HepG2 (cell line): ENCODE measurements around the gene NAA16. TPM values are rescaled to one million over a fixed set of nuclear protein-coding genes. Genes with fewer than 3 reads are reported as not detected.
A peak's percentile ranks its signal among the peaks of the same experiment; 100 is the strongest.

Source experiments
- CREB3 ChIP-seq: sonication (generic); formaldehyde crosslinking; IDR thresholded peaks from 2 replicates; pipeline ENCODE4 v1.5.0; 2020; ENCODE audit warnings: missing genetic modification reagents
- DBP ChIP-seq: sonication (generic); formaldehyde crosslinking; IDR thresholded peaks from 2 replicates; pipeline ENCODE4 v1.4.0; 2020; ENCODE audit warnings: missing genetic modification reagents; ENCODE audit errors: not compliant biosample characterization
- GRHL1 ChIP-seq: sonication (generic); formaldehyde crosslinking; conservative IDR thresholded peaks from 2 replicates; pipeline ENCODE4 v1.8.0; 2022; ENCODE audit warnings: missing genetic modification reagents
- GTF2F1 ChIP-seq: fragments of 150-350 bp; IDR thresholded peaks from 2 replicates; pipeline ENCODE4 v1.6.1; 2014; ENCODE audit warnings: low read length
- HNRNPH1 ChIP-seq: fragments of 200-400 bp; formaldehyde crosslinking; optimal IDR thresholded peaks from 2 replicates; pipeline ENCODE3; 2017; ENCODE audit warnings: mild to moderate bottlenecking, low read depth, low read length
- KAT7 ChIP-seq: IDR thresholded peaks from 2 replicates; pipeline ENCODE4 v1.6.1; 2018; ENCODE audit warnings: borderline replicate concordance, missing compliant biosample characterization
- NFE2 ChIP-seq: sonication (generic); formaldehyde crosslinking; IDR thresholded peaks from 2 replicates; pipeline ENCODE4 v1.4.0; 2020; ENCODE audit warnings: missing genetic modification reagents
- NFYC ChIP-seq: IDR thresholded peaks from 2 replicates; pipeline ENCODE4 v1.6.1; 2016; ENCODE audit warnings: missing genetic modification reagents, missing compliant biosample characterization
- PBX3 ChIP-seq: sonication (generic); formaldehyde crosslinking; IDR thresholded peaks from 2 replicates; pipeline ENCODE4 v1.8.1; 2023; ENCODE audit warnings: missing genetic modification reagents, inconsistent platforms, borderline replicate concordance
- POLR2AphosphoS5 ChIP-seq: IDR thresholded peaks from 2 replicates; pipeline ENCODE4 v1.6.1; 2012; ENCODE audit warnings: low read depth, low read length
- SATB2 ChIP-seq: sonication (generic); formaldehyde crosslinking; IDR thresholded peaks from 2 replicates; pipeline ENCODE4 v1.5.0; 2020; ENCODE audit warnings: missing genetic modification reagents
- SMAD9 ChIP-seq: sonication (generic); formaldehyde crosslinking; IDR thresholded peaks from 2 replicates; pipeline ENCODE4 v1.5.1; 2020; ENCODE audit warnings: mild to moderate bottlenecking, missing genetic modification reagents
- TBL1XR1 ChIP-seq: fragments of 150-350 bp; IDR thresholded peaks from 2 replicates; pipeline ENCODE4 v1.6.1; 2014; ENCODE audit warnings: borderline replicate concordance, low read length; ENCODE audit not compliant: partially characterized antibody
- TFAP4 ChIP-seq: sonication (generic); IDR thresholded peaks from 2 replicates; pipeline ENCODE4 v1.6.1; 2016; ENCODE audit warnings: low read depth, borderline replicate concordance
- TOE1 ChIP-seq: sonication (generic); formaldehyde crosslinking; IDR thresholded peaks from 2 replicates; pipeline ENCODE4 v1.4.0; 2020; ENCODE audit warnings: mild to moderate bottlenecking, missing genetic modification reagents
- TP53 ChIP-seq: sonication (generic); formaldehyde crosslinking; conservative IDR thresholded peaks from 2 replicates; pipeline ENCODE4 v1.4.0; 2020; ENCODE audit warnings: missing genetic modification reagents
- ZBTB2 ChIP-seq: sonication (generic); formaldehyde crosslinking; IDR thresholded peaks from 2 replicates; pipeline ENCODE4 v1.8.0; 2022; ENCODE audit warnings: low read depth, missing genetic modification reagents
- ZC3H13 ChIP-seq: sonication (generic); formaldehyde crosslinking; IDR thresholded peaks from 2 replicates; pipeline ENCODE4 v1.8.1; 2023; ENCODE audit warnings: mild to moderate bottlenecking, missing genetic modification reagents, moderate library complexity
- ZKSCAN5 ChIP-seq: sonication (generic); formaldehyde crosslinking; IDR thresholded peaks from 2 replicates; pipeline ENCODE4 v1.5.1; 2020; ENCODE audit warnings: mild to moderate bottlenecking, missing genetic modification reagents
- ZNF253 ChIP-seq: sonication (generic); formaldehyde crosslinking; IDR thresholded peaks from 2 replicates; pipeline ENCODE4 v1.8.0; 2022; ENCODE audit warnings: mild to moderate bottlenecking, missing genetic modification reagents, borderline replicate concordance
- ZNF331 ChIP-seq: sonication (generic); formaldehyde crosslinking; IDR thresholded peaks from 2 replicates; pipeline ENCODE4 v1.4.0; 2020; ENCODE audit warnings: missing genetic modification reagents
- ZNF333 ChIP-seq: sonication (generic); formaldehyde crosslinking; IDR thresholded peaks from 2 replicates; pipeline ENCODE4 v1.4.0; 2020; ENCODE audit warnings: mild to moderate bottlenecking, missing genetic modification reagents, borderline replicate concordance
- ZNF350 ChIP-seq: sonication (generic); formaldehyde crosslinking; IDR thresholded peaks from 2 replicates; pipeline ENCODE4 v1.4.0; 2020; ENCODE audit warnings: mild to moderate bottlenecking, low read depth, missing genetic modification reagents, borderline replicate concordance
- ZNF549 ChIP-seq: sonication (generic); formaldehyde crosslinking; IDR thresholded peaks from 2 replicates; pipeline ENCODE4 v1.5.0; 2020; ENCODE audit warnings: missing genetic modification reagents
- ZNF674 ChIP-seq: sonication (generic); formaldehyde crosslinking; IDR thresholded peaks from 2 replicates; pipeline ENCODE4 v1.5.0; 2020; ENCODE audit warnings: low read depth, mild to moderate bottlenecking, missing genetic modification reagents
- ZNF83 ChIP-seq: sonication (generic); formaldehyde crosslinking; IDR thresholded peaks from 2 replicates; pipeline ENCODE4 v1.4.0; 2020; ENCODE audit warnings: missing genetic modification reagents, mild to moderate bottlenecking, borderline replicate concordance
- polyA plus RNA-seq, 8 experiments: library from polyadenylated mRNA; depleted of rRNA in 3 of 8; stranded (reverse) in 7 of 8; unstranded in 1 of 8; fragments of >200 nt; fragmentation: Illumina TruSeq in 4 of 8; extraction: Trizol in 4 of 8; gene quantifications; 2 replicates each; pipeline versions ENCODE4 v1.2.1 to v1.2.3, GENCODE V29; 2011 to 2016; ENCODE audit warnings: low read depth in 4 of 8, missing spikeins in 1 of 8, mixed read lengths in 1 of 8; ENCODE audit not compliant: insufficient read depth in 1 of 8
- total RNA-seq, 5 experiments: library from RNA; depleted of rRNA; stranded (reverse); fragments of >200 nt; fragmentation: Illumina TruSeq; extraction: Trizol; gene quantifications; 2 replicates each; pipeline ENCODE4 v1.2.3, GENCODE V29; 2016; ENCODE audit warnings: low read depth in 1 of 5

The NAA16 gene
- total and polyA plus RNA-seq, 2 of the 13 experiments (the other 11 are each of a cell fraction or from before 2014, with no cell fraction given), result 9.2 to 15.1 TPM

GRCh38 chr13:41289463-41289881 is 21.6 kb upstream of the NAA16 start (continued):
- TF ChIP-seq CREB3, result no peak
- TF ChIP-seq TFAP4, result peak; percentile 50; the same call in 1 of the 2 replicates
- TF ChIP-seq POLR2AphosphoS5, result no peak
- no peak for TF ChIP-seq ZNF253 (CRISPR knock-in tag)
- TF ChIP-seq TOE1 (CRISPR knock-in tag), result no peak
- TF ChIP-seq ZC3H13 (CRISPR knock-in tag), result no peak
- TF ChIP-seq GRHL1 (CRISPR knock-in tag), result no peak
- no peak for TF ChIP-seq SMAD9 (CRISPR knock-in tag)
- no peak for TF ChIP-seq DBP (CRISPR knock-in tag)
- no peak for TF ChIP-seq ZNF549 (CRISPR knock-in tag)
- TF ChIP-seq NFYC (CRISPR knock-in tag), result no peak
- TF ChIP-seq ZNF674, result no peak
- TF ChIP-seq HNRNPH1, result no peak
- no peak for TF ChIP-seq PBX3 (CRISPR knock-in tag)
- no peak for TF ChIP-seq KAT7 (CRISPR knock-in tag)
- TF ChIP-seq ZNF350, result peak; percentile 62; the same call in 1 of the 2 replicates
- peak; percentile 87 for TF ChIP-seq TBL1XR1
- no peak for TF ChIP-seq GTF2F1
- no peak for TF ChIP-seq ZNF83 (CRISPR knock-in tag)
- no peak for TF ChIP-seq TP53 (CRISPR knock-in tag)
- no peak for TF ChIP-seq ZNF331 (CRISPR knock-in tag)
- no peak for TF ChIP-seq NFE2 (CRISPR knock-in tag)
- TF ChIP-seq ZKSCAN5 (CRISPR knock-in tag), result no peak
- no peak for TF ChIP-seq ZNF333
- TF ChIP-seq SATB2 (CRISPR knock-in tag), result no peak
- no peak for TF ChIP-seq ZBTB2 (CRISPR knock-in tag)
